ENCODE results near the gene GSAP. TPM values are rescaled to one million over a fixed set of nuclear protein-coding genes. Genes with fewer than 3 reads are reported as not detected.

GSAP gene
- polyA plus RNA-seq, 3 donors: 19.1 to 105 (median 35.6) TPM

- intact Hi-C loops (cut with micrococcal nuclease): loop anchor here (5.0 to 10.0 kb wide), 3 partner anchors 37 to 156 kb away; partner anchors contain the start of gene PTPN12 (in 1 of the 2)
- Mint-ChIP-seq H3K4me3 (no peak overlapping the region), H3K27ac (peak overlapping the region in 1 of 7 donors; percentile 62)
Measured at GRCh38 chr7:77419102-77419501, 3.0 kb upstream of the GSAP start.

GRCh38 chr7:77417801-77418200, 1.7 kb upstream of the GSAP start:
- H3K27me3 Mint-ChIP-seq (ENCODE audit: low read depth in 3 of 3): no peaks in the 10 kb centered on the region
- H3K9ac ChIP-seq (ENCODE audit: insufficient read depth, low read length, poor library complexity, severe bottlenecking): no peak overlapping the region
- H3K9me3 Mint-ChIP-seq: peaks cover 0 to 2% (median 0%) of the 10 kb centered on the region in 7 donors
- H3K9me3 ChIP-seq (replicated peaks in 1 of 2; ENCODE audit: control insufficient read depth in 1 of 2, insufficient read depth in 1 of 2, low read length in 2 of 2): no peaks in the 10 kb centered on the region
- H2AFZ ChIP-seq (ENCODE audit: insufficient read depth, low read depth, low read length, poor library complexity, severe bottlenecking): no peak overlapping the region
- no peak for TF ChIP-seq CTCF (IDR thresholded peaks at IDR 0.05)
- H3K27ac ChIP-seq (ENCODE audit: low read depth in 1 of 2, low read length in 2 of 2): no peak overlapping the region
- peaks cover 54% of the 10 kb centered on the region for H3K4me1 Mint-ChIP-seq
- no peak overlapping the region for H3K4me2 ChIP-seq (replicated peaks; ENCODE audit: extremely low read depth, low read length, poor library complexity, severe bottlenecking)
- H3K27ac Mint-ChIP-seq: no peak overlapping the region
- H3K4me3 ChIP-seq (replicated peaks in 1 of 3; ENCODE audit: low read depth in 2 of 3, low read length in 3 of 3): no peak overlapping the region
- H3K36me3 Mint-ChIP-seq: no peaks in the 10 kb centered on the region
- H3K4me3 Mint-ChIP-seq: no peak overlapping the region
- no peaks in the 10 kb centered on the region for H3K36me3 ChIP-seq (replicated peaks in 1 of 2; ENCODE audit: control insufficient read depth in 1 of 2, insufficient read depth in 2 of 2, low read length in 2 of 2)
- WGBS (ENCODE audit: insufficient coverage): 83% methylated on average over 1 of the region's 4 CpGs
- peaks cover 46 to 53% of the 10 kb centered on the region in 2 donors for H3K4me1 ChIP-seq (ENCODE audit: control insufficient read depth in 1 of 2, insufficient read depth in 2 of 2, low read length in 2 of 2)
- intact Hi-C loops (cut with micrococcal nuclease): loop anchor here (5.0 to 10.0 kb wide), 3 partner anchors 36 to 157 kb away; partner anchors contain the start of gene PTPN12 (in 1 of the 2)
- no peaks in the 10 kb centered on the region for H4K20me1 ChIP-seq (ENCODE audit: insufficient read depth, low read length)
- DNase-seq: no peak
- no peaks in the 10 kb centered on the region for H3K27me3 ChIP-seq (ENCODE audit: control insufficient read depth in 2 of 2, insufficient read depth in 2 of 2, low read length in 2 of 2)
- H3K79me2 ChIP-seq (ENCODE audit: insufficient read depth, low read length): peaks cover 43% of the 10 kb centered on the region

More at GRCh38 chr7:77419102-77419501, 3.0 kb upstream of the GSAP start:
- 100% methylated on average over 3 of the region's 4 CpGs for WGBS (ENCODE audit: insufficient coverage)
- Histone ChIP-seq H3K79me2 (ENCODE audit: insufficient read depth, low read length) (peaks cover 30% of the 10 kb centered on the region), H3K9me3 (replicated peaks in 1 of 2; ENCODE audit: control insufficient read depth in 1 of 2, insufficient read depth in 1 of 2, low read length in 2 of 2) (no peaks in the 10 kb centered on the region), H3K4me2 (replicated peaks; ENCODE audit: extremely low read depth, low read length, poor library complexity, severe bottlenecking) (no peak overlapping the region), H3K9ac (ENCODE audit: insufficient read depth, low read length, poor library complexity, severe bottlenecking) (no peak overlapping the region), H3K27ac (ENCODE audit: low read depth in 1 of 2, low read length in 2 of 2) (no peak overlapping the region), H3K4me3 (replicated peaks in 1 of 3; ENCODE audit: low read depth in 2 of 3, low read length in 3 of 3) (no peak overlapping the region), H4K20me1 (ENCODE audit: insufficient read depth, low read length) (no peaks in the 10 kb centered on the region), H3K27me3 (ENCODE audit: control insufficient read depth in 2 of 2, insufficient read depth in 2 of 2, low read length in 2 of 2) (no peaks in the 10 kb centered on the region), H3K36me3 (replicated peaks in 1 of 2; ENCODE audit: control insufficient read depth in 1 of 2, insufficient read depth in 2 of 2, low read length in 2 of 2) (no peaks in the 10 kb centered on the region), H2AFZ (ENCODE audit: insufficient read depth, low read depth, low read length, poor library complexity, severe bottlenecking) (peak overlapping the region; percentile 12), H3K4me1 (ENCODE audit: control insufficient read depth in 1 of 2, insufficient read depth in 2 of 2, low read length in 2 of 2) (peaks cover 33 to 40% of the 10 kb centered on the region in 2 donors)
- TF ChIP-seq CTCF (IDR thresholded peaks at IDR 0.05): no peak
- Mint-ChIP-seq H3K9me3 (no peaks in the 10 kb centered on the region), H3K27me3 (ENCODE audit: low read depth in 3 of 3) (no peaks in the 10 kb centered on the region), H3K4me1 (peaks cover 41% of the 10 kb centered on the region), H3K36me3 (no peaks in the 10 kb centered on the region)
- DNase-seq: no peak

Measured in CD14-positive monocyte (primary cell).